Mesendoderm (in vitro differentiated cells): Measurements from ENCODE around the gene TNFSF8.

Experiments used
- DNase-seq: peaks from one replicate; pipeline ENCODE4 v3.0.0; 2013
- H2AK5ac ChIP-seq: 2 replicates; pipeline ENCODE4 v1.6.1; 2013; ENCODE audit warnings: low read length, inconsistent platforms
- H2BK120ac ChIP-seq: 2 replicates; pipeline ENCODE4 v1.6.1; 2013; ENCODE audit warnings: low read depth, mild to moderate bottlenecking, low read length, moderate library complexity, mixed read lengths
- H2BK15ac ChIP-seq: replicated peaks from 2 replicates; pipeline ENCODE4 v1.6.1; 2013; ENCODE audit warnings: low read depth, mild to moderate bottlenecking, moderate library complexity
- H2BK5ac ChIP-seq: 2 replicates; pipeline ENCODE4 v1.6.1; 2013; ENCODE audit warnings: low read length, inconsistent platforms
- H3K18ac ChIP-seq: 2 replicates; pipeline ENCODE4 v1.6.1; 2013; ENCODE audit warnings: mild to moderate bottlenecking, low read length, mixed read lengths
- H3K23ac ChIP-seq: one replicate; pipeline ENCODE4 v1.6.1; 2013; ENCODE audit warnings: low read length
- H3K27ac ChIP-seq: 2 replicates; pipeline ENCODE4 v1.5.1; 2013; ENCODE audit warnings: low read depth, mild to moderate bottlenecking, inconsistent platforms, low read length, moderate library complexity
- H3K27me3 ChIP-seq: 2 replicates; pipeline ENCODE4 v1.6.1; 2013; ENCODE audit warnings: low read length, control low read depth, mild to moderate bottlenecking, inconsistent platforms; ENCODE audit not compliant: insufficient read depth, poor library complexity
- H3K36me3 ChIP-seq: 2 replicates; pipeline ENCODE4 v1.6.1; 2013; ENCODE audit warnings: low read length, inconsistent platforms; ENCODE audit not compliant: control insufficient read depth, insufficient read depth
- H3K4ac ChIP-seq: one replicate; pipeline ENCODE4 v1.6.1; 2013; ENCODE audit warnings: low read depth, mild to moderate bottlenecking, low read length, moderate library complexity
- H3K4me1 ChIP-seq: 2 replicates; pipeline ENCODE4 v1.6.1; 2013; ENCODE audit warnings: low read depth, low read length, inconsistent platforms; ENCODE audit not compliant: control insufficient read depth
- H3K4me2 ChIP-seq: 2 replicates; pipeline ENCODE4 v1.6.1; 2013; ENCODE audit warnings: low read length
- H3K4me3 ChIP-seq: 2 replicates; pipeline ENCODE4 v1.5.1; 2013; ENCODE audit warnings: mild to moderate bottlenecking, low read length
- H3K56ac ChIP-seq: one replicate; pipeline ENCODE4 v1.6.1; 2013; ENCODE audit warnings: low read length
- H3K79me1 ChIP-seq: 2 replicates; pipeline ENCODE4 v1.6.1; 2013; ENCODE audit warnings: low read length, inconsistent platforms
- H3K79me2 ChIP-seq: 2 replicates; pipeline ENCODE4 v1.6.1; 2013; ENCODE audit warnings: mild to moderate bottlenecking, low read length; ENCODE audit not compliant: control insufficient read depth, insufficient read depth
- H3K9ac ChIP-seq: 2 replicates; pipeline ENCODE4 v1.6.1; 2013; ENCODE audit warnings: low read length, inconsistent platforms
- H4K5ac ChIP-seq: one replicate; pipeline ENCODE4 v1.6.1; 2013; ENCODE audit warnings: low read length
- H4K8ac ChIP-seq: one replicate; pipeline ENCODE4 v1.6.1; 2013; ENCODE audit warnings: low read depth, mild to moderate bottlenecking, control low read depth, low read length, moderate library complexity
- WGBS: extraction: QIAGEN DNeasy Blood & Tissue Kit; methylation state at CpG from one replicate; pipeline ENCODE4 v1.1.7; 2013; ENCODE audit warnings: low lambda C conversion rate, missing lambda C conversion rate; ENCODE audit not compliant: insufficient coverage; ENCODE audit errors: extremely low coverage; 5-methylcytosine and 5-hydroxymethylcytosine counted together

The TNFSF8 gene

DNA sequence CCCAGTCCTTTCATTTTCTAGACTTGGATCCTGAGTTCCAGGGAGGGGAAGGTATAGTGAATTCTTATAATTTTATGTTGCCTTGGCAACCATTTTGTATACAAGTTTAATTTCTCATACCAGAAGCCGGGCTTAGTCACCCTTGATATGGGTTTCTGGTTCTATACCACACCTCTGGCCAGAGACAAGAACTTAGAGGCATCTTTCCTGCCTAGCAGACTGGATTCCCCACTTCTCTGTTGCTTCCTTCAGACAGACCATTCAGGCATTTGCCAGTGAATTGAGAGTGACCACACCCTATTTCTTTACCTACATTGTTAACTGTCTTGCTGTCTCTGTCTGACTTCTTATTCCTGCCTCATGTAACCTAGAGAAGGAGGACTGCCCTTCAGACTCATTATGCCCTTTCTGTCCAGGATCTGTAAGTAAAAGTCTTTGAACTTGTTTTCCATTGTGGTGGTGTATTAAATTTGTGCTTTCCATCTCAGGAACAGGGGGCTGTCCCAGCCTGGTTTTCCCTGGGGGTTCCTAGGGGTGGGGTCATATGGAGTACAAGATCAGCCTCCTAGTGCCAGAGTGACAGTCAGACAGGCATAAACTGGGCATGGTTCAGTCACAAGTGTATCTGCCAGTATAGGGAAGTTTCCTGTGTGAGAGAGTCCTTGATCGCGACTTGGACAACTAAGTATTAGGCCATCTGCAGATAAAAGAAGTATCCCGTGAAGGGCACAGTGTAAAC is 27.4 kb downstream of the TNFSF8 start:
- no peak overlapping the region for H2BK120ac ChIP-seq
- H3K9ac ChIP-seq: no peak overlapping the region
- H3K27me3 ChIP-seq: no peaks in the 10 kb centered on the region
- WGBS: no CpG with 5 or more reads among the region's 4 CpGs
- no peak for DNase-seq
- no peak overlapping the region for H3K23ac ChIP-seq
- H3K4me3 ChIP-seq: no peak overlapping the region
- peaks cover 6% of the 10 kb centered on the region for H3K4me1 ChIP-seq
- no peak overlapping the region for H2AK5ac ChIP-seq
- H3K4ac ChIP-seq: no peak overlapping the region
- no peak overlapping the region for H4K5ac ChIP-seq
- H4K8ac ChIP-seq: no peak overlapping the region
- no peak overlapping the region for H2BK5ac ChIP-seq
- H3K79me2 ChIP-seq: no peaks in the 10 kb centered on the region
- H3K56ac ChIP-seq: no peak overlapping the region
- no peak overlapping the region for H3K4me2 ChIP-seq
- H2BK15ac ChIP-seq: no peak overlapping the region
- H3K18ac ChIP-seq: peak overlapping the region; percentile 34
- H3K79me1 ChIP-seq: no peaks in the 10 kb centered on the region
- H3K27ac ChIP-seq: no peak overlapping the region
- H3K36me3 ChIP-seq: no peaks in the 10 kb centered on the region

DNA sequence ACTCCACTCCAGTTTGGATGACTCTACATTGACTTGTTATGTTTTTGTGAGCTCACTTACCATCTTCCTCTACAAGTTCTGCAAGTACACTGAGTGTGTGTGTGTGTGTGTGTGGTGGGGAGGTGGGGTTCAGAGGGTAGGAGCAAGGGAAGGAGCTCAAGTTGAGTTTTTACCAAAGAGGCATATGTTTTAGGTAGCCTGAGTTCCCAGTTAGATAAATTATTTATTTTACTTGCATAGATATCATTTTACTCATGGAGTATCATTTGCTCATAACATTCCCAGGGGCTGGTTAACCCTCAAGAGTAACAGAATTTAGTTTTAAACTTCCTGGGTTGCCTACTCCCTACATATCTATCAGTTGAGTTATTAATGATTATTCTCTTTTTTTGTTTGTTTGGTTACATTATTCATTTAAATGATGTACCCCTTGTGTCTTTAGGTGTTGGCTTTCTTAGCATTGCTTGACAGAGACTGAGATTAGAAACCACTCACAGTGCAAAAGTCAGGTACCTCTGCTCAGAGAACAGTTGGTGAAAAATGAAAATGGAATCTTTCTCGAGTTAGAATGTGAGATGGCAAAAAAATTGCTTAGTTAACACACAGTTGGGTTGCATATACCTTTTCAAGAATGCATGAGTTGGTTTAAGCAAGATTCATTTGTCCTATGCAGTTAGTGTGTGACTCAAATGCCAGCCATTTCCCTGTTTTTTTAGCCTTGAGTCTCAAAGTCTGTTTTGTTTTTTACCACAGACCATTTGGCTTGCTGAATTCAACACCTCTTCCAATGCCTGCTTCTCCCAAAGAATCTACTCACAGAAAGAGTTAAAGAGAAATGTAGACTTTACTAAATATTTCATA is 29.2 kb downstream of the TNFSF8 start:
- no peak overlapping the region for H3K4me3 ChIP-seq
- no peak overlapping the region for H2BK120ac ChIP-seq
- no peak overlapping the region for H3K56ac ChIP-seq
- no peaks in the 10 kb centered on the region for H3K27me3 ChIP-seq
- peaks cover 7% of the 10 kb centered on the region for H3K4me1 ChIP-seq
- H3K18ac ChIP-seq: no peak overlapping the region
- H3K79me1 ChIP-seq: no peaks in the 10 kb centered on the region
- no peaks in the 10 kb centered on the region for H3K36me3 ChIP-seq
- no peak overlapping the region for H3K9ac ChIP-seq
- no peak overlapping the region for H3K27ac ChIP-seq
- no peak overlapping the region for H2BK5ac ChIP-seq
- H3K23ac ChIP-seq: no peak overlapping the region
- no peak overlapping the region for H2BK15ac ChIP-seq
- no peak for DNase-seq
- no peak overlapping the region for H3K4ac ChIP-seq
- no peak overlapping the region for H4K8ac ChIP-seq
- no peak overlapping the region for H3K4me2 ChIP-seq
- H3K79me2 ChIP-seq: no peaks in the 10 kb centered on the region
- H4K5ac ChIP-seq: no peak overlapping the region
- WGBS: no CpG with 5 or more reads among the region's 1 CpG
- H2AK5ac ChIP-seq: no peak overlapping the region

DNA sequence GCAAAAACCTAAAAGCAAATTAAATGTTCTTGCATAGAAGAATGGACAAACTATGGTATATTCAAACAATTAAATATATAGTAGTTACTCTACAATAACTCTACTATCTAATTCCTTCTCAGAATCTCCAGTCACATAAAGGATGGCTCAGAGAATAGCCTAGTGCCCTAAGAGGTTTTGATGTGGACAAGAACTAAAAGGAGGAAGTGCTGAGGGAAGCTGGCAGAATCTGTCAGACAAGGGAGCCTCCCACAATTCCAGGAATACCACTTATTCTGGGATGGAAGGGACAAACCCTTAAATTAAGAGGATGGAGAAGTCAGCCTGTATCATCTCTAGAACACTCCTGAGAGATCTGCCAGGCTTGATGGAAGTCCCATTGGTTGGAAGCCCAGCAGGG is 30.4 kb downstream of the TNFSF8 start:
- Histone ChIP-seq H3K27ac (no peak overlapping the region), H3K18ac (no peak overlapping the region), H2BK15ac (no peak overlapping the region), H3K4ac (no peak overlapping the region), H3K4me1 (peaks cover 13% of the 10 kb centered on the region), H3K9ac (no peak overlapping the region), H3K4me3 (no peak overlapping the region), H3K79me1 (no peaks in the 10 kb centered on the region), H3K27me3 (no peaks in the 10 kb centered on the region), H3K56ac (no peak overlapping the region), H3K79me2 (no peaks in the 10 kb centered on the region), H2BK5ac (no peak overlapping the region), H3K4me2 (no peak overlapping the region), H4K8ac (no peak overlapping the region), H4K5ac (no peak overlapping the region), H3K36me3 (no peaks in the 10 kb centered on the region), H3K23ac (no peak overlapping the region), H2AK5ac (no peak overlapping the region), H2BK120ac (no peak overlapping the region)
- DNase-seq: no peak

DNA sequence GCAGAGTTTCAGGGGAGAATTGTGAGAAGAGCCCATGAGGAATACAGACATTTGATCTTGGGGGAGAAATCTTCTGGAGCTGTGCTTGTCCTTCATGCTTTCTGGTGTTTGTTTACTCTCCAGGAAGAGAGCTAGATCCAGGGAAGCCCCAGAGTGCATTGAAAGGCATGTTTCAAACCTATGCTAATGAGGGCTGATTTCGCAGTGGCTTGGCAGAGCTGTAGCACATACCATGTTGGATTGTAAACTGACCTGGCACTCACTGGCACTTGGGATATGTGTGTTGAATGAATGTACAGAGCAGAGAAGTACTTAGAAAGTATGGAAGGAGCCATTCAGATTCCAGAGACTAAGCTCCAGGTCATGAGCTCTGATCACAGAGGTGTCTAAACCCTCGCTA is 30.9 kb downstream of the TNFSF8 start:
- no peak overlapping the region for H3K56ac ChIP-seq
- H3K27ac ChIP-seq: no peak overlapping the region
- DNase-seq: no peak
- H3K27me3 ChIP-seq: no peaks in the 10 kb centered on the region
- peaks cover 16% of the 10 kb centered on the region for H3K4me1 ChIP-seq
- no peaks in the 10 kb centered on the region for H3K36me3 ChIP-seq
- H3K4me2 ChIP-seq: no peak overlapping the region
- no CpG with 5 or more reads among the region's 2 CpGs for WGBS
- no peaks in the 10 kb centered on the region for H3K79me2 ChIP-seq
- no peak overlapping the region for H2AK5ac ChIP-seq
- H2BK5ac ChIP-seq: no peak overlapping the region
- no peak overlapping the region for H3K9ac ChIP-seq
- H3K79me1 ChIP-seq: no peaks in the 10 kb centered on the region
- H2BK120ac ChIP-seq: no peak overlapping the region
- no peak overlapping the region for H4K8ac ChIP-seq
- peak overlapping the region; percentile 56 for H3K18ac ChIP-seq
- H4K5ac ChIP-seq: no peak overlapping the region
- H3K4me3 ChIP-seq: no peak overlapping the region
- no peak overlapping the region for H3K4ac ChIP-seq
- no peak overlapping the region for H2BK15ac ChIP-seq
- no peak overlapping the region for H3K23ac ChIP-seq

DNA sequence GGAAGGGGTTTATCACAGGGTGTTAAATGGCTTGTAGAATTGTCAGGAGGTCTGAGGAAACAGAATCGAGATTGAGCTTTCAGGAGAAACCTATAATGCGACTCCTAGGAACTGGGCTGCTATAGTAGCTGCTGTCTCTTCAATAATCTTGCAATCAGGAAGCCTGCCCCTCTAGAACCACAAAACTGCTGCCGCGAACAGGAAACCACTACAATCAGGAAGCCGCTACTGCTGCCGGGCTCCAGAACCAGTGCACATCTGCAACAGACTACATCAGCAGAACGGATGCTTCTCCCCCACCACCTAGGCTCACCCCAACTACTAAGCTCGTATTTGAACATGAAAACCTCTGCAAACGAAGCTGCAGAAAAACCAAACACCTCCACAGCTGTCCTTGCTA is 31.6 kb downstream of the TNFSF8 start:
- Histone ChIP-seq H2AK5ac (no peak overlapping the region), H3K9ac (no peak overlapping the region), H3K56ac (no peak overlapping the region), H3K36me3 (no peaks in the 10 kb centered on the region), H3K27me3 (no peaks in the 10 kb centered on the region), H3K4me1 (peaks cover 17% of the 10 kb centered on the region), H3K4me3 (no peak overlapping the region), H3K27ac (no peak overlapping the region), H3K79me2 (no peaks in the 10 kb centered on the region), H3K23ac (no peak overlapping the region), H3K4ac (no peak overlapping the region), H4K8ac (no peak overlapping the region), H4K5ac (no peak overlapping the region), H3K4me2 (no peak overlapping the region), H2BK15ac (no peak overlapping the region), H2BK120ac (no peak overlapping the region), H2BK5ac (no peak overlapping the region), H3K79me1 (no peaks in the 10 kb centered on the region), H3K18ac (no peak overlapping the region)
- DNase-seq: peak; percentile 27
- WGBS: no CpG with 5 or more reads among the region's 9 CpGs
